Erythroblast (primary cell): ENCODE measurements around the gene YPEL2.

Experiments used
- GATA1 ChIP-seq: IDR thresholded peaks from 2 replicates; pipeline ENCODE4 v1.6.1; 2011; ENCODE audit warnings: low read depth, mild to moderate bottlenecking, control low read depth, low read length, moderate library complexity
- POLR2A ChIP-seq: IDR thresholded peaks from 2 replicates; pipeline ENCODE4 v1.6.1; 2011; ENCODE audit warnings: mild to moderate bottlenecking, low read length

- no peak for TF ChIP-seq POLR2A
- TF ChIP-seq GATA1, result no peak
Observed at GRCh38 chr17:59353106-59353854, 21.8 kb downstream of the YPEL2 start.
